HCT116 (cell line): ENCODE results near the gene CTSV. TPM values are rescaled to one million over a fixed set of nuclear protein-coding genes. Genes with fewer than 3 reads are reported as not detected.
"Not testable (repeated sequence)": the region's sequence is repeated elsewhere in the genome, so short reads cannot be mapped to it uniquely, and the experiment has no call there.

Experiments used
- ATAC-seq: fragments of 200-7000 bp; cut with Tn5 transposase; 2 replicates; pipeline ENCODE4 v1.9.1; 2020; ENCODE audit warnings: mild to moderate bottlenecking, moderate library complexity
- BruUV-seq: library from RNA; stranded (reverse); fragments of 400-500 nt; replicated peaks from 2 replicates; lab custom pipeline; 2021; lab: Mats Ljungman, UMichigan
- CTCF ChIA-PET: fragments of 300-600 bp; sonication (Branson Sonifier 250); formaldehyde crosslinking; loops from one replicate; lab custom pipeline; 2021; ENCODE audit warnings: antibody characterized with exemption; lab: Charles Lee
- POLR2A ChIA-PET: fragments of 300-600, 350-600 bp; sonication (Branson Sonifier 250); formaldehyde crosslinking; loops from one replicate; lab custom pipeline; 2021; ENCODE audit warnings: antibody characterized with exemption; lab: Charles Lee
- RAD21 ChIA-PET, 2 experiments: fragments of 300-600 bp; sonication (Branson Sonifier 250); formaldehyde crosslinking; loops; one replicate each; lab custom pipeline; 2023; ENCODE audit warnings: low total read pairs in 2 of 2; ENCODE audit not compliant: uncharacterized antibody in 2 of 2, unreplicated experiment in 2 of 2, low non-redundant PET in 1 of 2; lab: Charles Lee
- DNase-seq: peaks from one replicate; pipeline ENCODE4 v3.0.0-alpha.2; 2010; ENCODE audit warnings: low read depth, low spot score
- H2AFZ ChIP-seq: fragments of 200-600 bp; shearing (Covaris generic), sonication (generic); 2 replicates; pipeline ENCODE4 v1.6.1; 2017; ENCODE audit warnings: low read depth, mixed run types, mixed read lengths, antibody characterized with exemption, low read length; ENCODE audit not compliant: poor library complexity, severe bottlenecking
- H3K27ac ChIP-seq: 2 replicates; pipeline ENCODE4 v1.5.1; 2012; ENCODE audit warnings: low read depth, low read length
- H3K27me3 ChIP-seq: fragments of 200-600 bp; sonication (generic); 2 replicates; pipeline ENCODE4 v1.6.1; 2016; ENCODE audit warnings: mixed run types, low read length, mixed read lengths; ENCODE audit not compliant: insufficient read depth
- H3K36me3 ChIP-seq, 2 experiments: fragments of 200-500 bp in 1 of 2; fragments of 200-600 bp in 1 of 2; sonication (Bioruptor generic) in 1 of 2; sonication (generic) in 1 of 2; 2 replicates each; pipeline versions ENCODE4 v1.5.1 to v1.6.1; 2014 to 2016; ENCODE audit warnings: low read length in 2 of 2, inconsistent platforms in 1 of 2, mixed read lengths in 1 of 2, mixed run types in 1 of 2; ENCODE audit not compliant: insufficient read depth in 2 of 2, control insufficient read depth in 1 of 2
- H3K4me1 ChIP-seq, 2 experiments: fragments of 200-600 bp in 1 of 2; sonication (generic) in 1 of 2; 2 replicates each; pipeline versions ENCODE4 v1.5.1 to v1.6.1; 2012 to 2017; ENCODE audit warnings: low read length in 2 of 2, inconsistent platforms in 1 of 2, mild to moderate bottlenecking in 1 of 2, mixed read lengths in 1 of 2, mixed run types in 1 of 2, moderate library complexity in 1 of 2; ENCODE audit not compliant: insufficient read depth in 2 of 2, control insufficient read depth in 1 of 2
- H3K4me2 ChIP-seq: fragments of 200-600 bp; sonication (generic); 2 replicates; pipeline ENCODE4 v1.6.1; 2017; ENCODE audit warnings: mixed run types, low read length, mixed read lengths
- H3K4me3 ChIP-seq, 2 experiments: fragments of 200-600 bp in 1 of 2; sonication (generic) in 1 of 2; replicated peaks in 1 of 2; 2 replicates each; pipeline ENCODE4 v1.5.1; 2011 to 2016; ENCODE audit warnings: low read length in 2 of 2, control low read depth in 1 of 2, low read depth in 1 of 2, mild to moderate bottlenecking in 1 of 2, mixed read lengths in 1 of 2, mixed run types in 1 of 2
- H3K79me2 ChIP-seq: fragments of 200-600 bp; sonication (generic); 2 replicates; pipeline ENCODE4 v1.6.1; 2017; ENCODE audit warnings: mild to moderate bottlenecking, mixed run types, low read length, moderate library complexity, mixed read lengths; ENCODE audit not compliant: insufficient read depth
- H3K9ac ChIP-seq: fragments of 200-600 bp; sonication (generic); 2 replicates; pipeline ENCODE4 v1.6.1; 2016; ENCODE audit warnings: low read length, mixed read lengths
- H3K9me2 ChIP-seq: fragments of 200-600 bp; sonication (generic), shearing (Covaris generic); 2 replicates; pipeline ENCODE4 v1.6.1; 2017; ENCODE audit warnings: mixed run types, mild to moderate bottlenecking, moderate library complexity; ENCODE audit not compliant: insufficient read depth
- H3K9me3 ChIP-seq, 2 experiments: fragments of 200-500 bp in 1 of 2; fragments of 200-600 bp in 1 of 2; sonication (Bioruptor generic) in 1 of 2; sonication (generic) in 1 of 2; 2 replicates each; pipeline ENCODE4 v1.6.1; 2014 to 2017; ENCODE audit warnings: low read length in 2 of 2, mixed read lengths in 2 of 2, inconsistent platforms in 1 of 2, low read depth in 1 of 2, mild to moderate bottlenecking in 1 of 2, mixed run types in 1 of 2, moderate library complexity in 1 of 2; ENCODE audit not compliant: control insufficient read depth in 1 of 2, insufficient read depth in 1 of 2
- H4K20me1 ChIP-seq: fragments of 200-600 bp; sonication (generic), shearing (Covaris generic); 2 replicates; pipeline ENCODE4 v1.6.1; 2017; ENCODE audit warnings: mixed run types, mild to moderate bottlenecking, moderate library complexity; ENCODE audit not compliant: insufficient read depth
- CTCF ChIP-seq, 3 experiments: fragments of 200-600 bp in 1 of 3; sonication (generic) in 1 of 3; IDR thresholded peaks in 2 of 3; conservative IDR thresholded peaks in 1 of 3; 2 replicates each; pipeline ENCODE4 v1.5.1; 2012 to 2017; ENCODE audit warnings: low read depth in 2 of 3, low read length in 2 of 3, antibody characterized with exemption in 1 of 3, borderline replicate concordance in 1 of 3, control low read depth in 1 of 3, mild to moderate bottlenecking in 1 of 3, mixed read lengths in 1 of 3, mixed run types in 1 of 3, moderate library complexity in 1 of 3; ENCODE audit not compliant: insufficient read depth in 1 of 3
- ELF1 ChIP-seq: IDR thresholded peaks from 2 replicates; pipeline ENCODE4 v1.6.1; 2012; ENCODE audit warnings: low read depth, borderline replicate concordance
- intact Hi-C: fragments of 100-400 bp; cut with micrococcal nuclease; formaldehyde crosslinking; loops from 2 replicates; pipeline ENCODE4 v1.10.0; 2022
- total RNA-seq: library from RNA; stranded (reverse); gene quantifications from one replicate; pipeline ENCODE4 v1.2.1, GENCODE V29; 2021; ENCODE audit not compliant: unreplicated experiment

The CTSV gene
- total RNA-seq, 1 experiment from 2014 or later, result 15.5 TPM

GRCh38 chr9:97039514-97039860, 545 bp upstream of the CTSV start:
- intact Hi-C loops, result no loop called here
- Histone ChIP-seq H3K4me3 (peak overlapping the region; percentile 61 to 79), H3K27ac (peak overlapping the region; percentile 48), H3K27me3 (no peaks in the 10 kb centered on the region), H3K79me2 (no peaks in the 10 kb centered on the region), H4K20me1 (no peaks in the 10 kb centered on the region), H3K4me1 (peaks cover 3 to 15% of the 10 kb centered on the region in 2 experiments; a peak in 3 of 4 replicates), H3K9me2 (no peaks in the 10 kb centered on the region), H2AFZ (peak overlapping the region; percentile 99), H3K4me2 (peak overlapping the region; percentile 98), H3K9me3 (no peaks in the 10 kb centered on the region), H3K36me3 (no peaks in the 10 kb centered on the region), H3K9ac (peak overlapping the region; percentile 71)
- BruUV-seq, result TSS peak; percentile 83
- ATAC-seq (peak; percentile 73), DNase-seq (peak; percentile 58)
- POLR2A ChIA-PET, result no interaction called here
- TF ChIP-seq ELF1 (no peak), CTCF (IDR thresholded peaks at IDR 0.05 in 2 of 3, conservative IDR thresholded peaks at IDR 0.05 in 1 of 3; ENCODE audit: borderline replicate concordance in 1 of 3, insufficient read depth in 1 of 3, low read depth in 2 of 3, low read length in 2 of 3) (no peak)
- CTCF ChIA-PET, result no interaction called here
- RAD21 ChIA-PET, result no interaction called here

GRCh38 chr9:97023505-97023904, 15.4 kb downstream of the CTSV start:
- BruUV-seq, H3K9ac ChIP-seq, H3K4me1 ChIP-seq, POLR2A ChIA-PET, H2AFZ ChIP-seq, ATAC-seq, H3K4me3 ChIP-seq, H3K4me2 ChIP-seq, H3K27me3 ChIP-seq, CTCF ChIA-PET, H3K9me3 ChIP-seq, H3K79me2 ChIP-seq, H3K27ac ChIP-seq, RAD21 ChIA-PET, H4K20me1 ChIP-seq, H3K36me3 ChIP-seq, DNase-seq, H3K9me2 ChIP-seq, intact Hi-C loops: not testable (repeated sequence)
